Measurements from ENCODE around the gene GRIP1. TPM values are rescaled to one million over a fixed set of nuclear protein-coding genes. Genes with fewer than 3 reads are reported as not detected.

GRIP1 gene
- total RNA-seq, 3 donors from 2014 or later (not counting 1 experiment from before 2014, with no cell fraction given): 1.3 to 3.6 (median 1.7) TPM

- WGBS (ENCODE audit: insufficient coverage): 74% methylated on average over 3 of the region's 3 CpGs
- Histone ChIP-seq H3K9me3 (ENCODE audit: control insufficient read depth, insufficient read depth, low read length) (no peaks in the 10 kb centered on the region), H3K27ac (ENCODE audit: low read length) (no peak overlapping the region), H3K36me3 (ENCODE audit: control insufficient read depth, insufficient read depth, low read length) (no peaks in the 10 kb centered on the region), H3K27me3 (ENCODE audit: control insufficient read depth, insufficient read depth, low read length) (no peaks in the 10 kb centered on the region), H3K4me1 (ENCODE audit: control insufficient read depth, insufficient read depth, low read length) (no peaks in the 10 kb centered on the region), H3K4me3 (ENCODE audit: low read length) (no peak overlapping the region)
- Mint-ChIP-seq H3K4me1 (no peaks in the 10 kb centered on the region), H3K27me3 (ENCODE audit: low read depth in 2 of 2) (peaks cover 3 to 24% of the 10 kb centered on the region in 2 donors), H3K36me3 (no peaks in the 10 kb centered on the region), H3K9me3 (no peaks in the 10 kb centered on the region), H3K27ac (no peak overlapping the region), H3K4me3 (no peak overlapping the region)
- intact Hi-C loops (cut with micrococcal nuclease): no loop called here
- no peak for TF ChIP-seq CTCF (IDR thresholded peaks at IDR 0.05)
- DNase-seq (no peak), ATAC-seq (no peak)
Observed at GRCh38 chr12:66449531-66449930, 229.3 kb downstream of the GRIP1 start.

- no peak overlapping the region for H3K4me3 ChIP-seq (ENCODE audit: low read length)
- H3K36me3 ChIP-seq (ENCODE audit: control insufficient read depth, insufficient read depth, low read length): no peaks in the 10 kb centered on the region
- H3K9me3 ChIP-seq (ENCODE audit: control insufficient read depth, insufficient read depth, low read length): no peaks in the 10 kb centered on the region
- H3K36me3 Mint-ChIP-seq: no peaks in the 10 kb centered on the region
- no peaks in the 10 kb centered on the region for H3K27me3 ChIP-seq (ENCODE audit: control insufficient read depth, insufficient read depth, low read length)
- intact Hi-C loops (cut with micrococcal nuclease): no loop called here
- no peaks in the 10 kb centered on the region for H3K9me3 Mint-ChIP-seq
- no peaks in the 10 kb centered on the region for H3K4me1 ChIP-seq (ENCODE audit: control insufficient read depth, insufficient read depth, low read length)
- no peak for ATAC-seq
- WGBS (ENCODE audit: insufficient coverage): 82% methylated on average over 4 of the region's 4 CpGs
- DNase-seq: no peak
- H3K4me1 Mint-ChIP-seq: no peaks in the 10 kb centered on the region
- no peak overlapping the region for H3K4me3 Mint-ChIP-seq
- no peak for TF ChIP-seq CTCF (IDR thresholded peaks at IDR 0.05)
- peaks cover 3 to 9% of the 10 kb centered on the region in 2 donors for H3K27me3 Mint-ChIP-seq (ENCODE audit: low read depth in 2 of 2)
- H3K27ac ChIP-seq (ENCODE audit: low read length): no peak overlapping the region
- H3K27ac Mint-ChIP-seq: no peak overlapping the region
Observed at GRCh38 chr12:66447643-66448042, 231.2 kb downstream of the GRIP1 start.

- WGBS (ENCODE audit: insufficient coverage): 89% methylated on average over 2 of the region's 2 CpGs
- H3K36me3 Mint-ChIP-seq: no peaks in the 10 kb centered on the region
Observed at GRCh38 chr12:66446276-66446675, 232.6 kb downstream of the GRIP1 start.

More at GRCh38 chr12:66446276-66446675, 232.6 kb downstream of the GRIP1 start:
- ATAC-seq (no peak), DNase-seq (no peak)
- no peaks in the 10 kb centered on the region for H3K4me1 Mint-ChIP-seq
- no peak overlapping the region for H3K27ac ChIP-seq (ENCODE audit: low read length)
- no peaks in the 10 kb centered on the region for H3K9me3 ChIP-seq (ENCODE audit: control insufficient read depth, insufficient read depth, low read length)
- no peak overlapping the region for H3K4me3 Mint-ChIP-seq
- H3K9me3 Mint-ChIP-seq: no peaks in the 10 kb centered on the region
- H3K27me3 Mint-ChIP-seq (ENCODE audit: low read depth in 2 of 2): no peaks in the 10 kb centered on the region
- no peak overlapping the region for H3K4me3 ChIP-seq (ENCODE audit: low read length)
- H3K4me1 ChIP-seq (ENCODE audit: control insufficient read depth, insufficient read depth, low read length): no peaks in the 10 kb centered on the region
- H3K36me3 ChIP-seq (ENCODE audit: control insufficient read depth, insufficient read depth, low read length): no peaks in the 10 kb centered on the region
- TF ChIP-seq CTCF (IDR thresholded peaks at IDR 0.05): no peak
- H3K27me3 ChIP-seq (ENCODE audit: control insufficient read depth, insufficient read depth, low read length): no peaks in the 10 kb centered on the region
- intact Hi-C loops (cut with micrococcal nuclease): no loop called here
- H3K27ac Mint-ChIP-seq: no peak overlapping the region

Data from natural killer cell (primary cell).